ENCODE measurements around the gene ERCC1. TPM values are rescaled to one million over a fixed set of nuclear protein-coding genes. Genes with fewer than 3 reads are reported as not detected.

Gene ERCC1
- total and polyA plus RNA-seq, 2 of the 13 experiments (the other 11 are each of a cell fraction or from before 2014, with no cell fraction given): 40.0 to 66.4 TPM

DNA sequence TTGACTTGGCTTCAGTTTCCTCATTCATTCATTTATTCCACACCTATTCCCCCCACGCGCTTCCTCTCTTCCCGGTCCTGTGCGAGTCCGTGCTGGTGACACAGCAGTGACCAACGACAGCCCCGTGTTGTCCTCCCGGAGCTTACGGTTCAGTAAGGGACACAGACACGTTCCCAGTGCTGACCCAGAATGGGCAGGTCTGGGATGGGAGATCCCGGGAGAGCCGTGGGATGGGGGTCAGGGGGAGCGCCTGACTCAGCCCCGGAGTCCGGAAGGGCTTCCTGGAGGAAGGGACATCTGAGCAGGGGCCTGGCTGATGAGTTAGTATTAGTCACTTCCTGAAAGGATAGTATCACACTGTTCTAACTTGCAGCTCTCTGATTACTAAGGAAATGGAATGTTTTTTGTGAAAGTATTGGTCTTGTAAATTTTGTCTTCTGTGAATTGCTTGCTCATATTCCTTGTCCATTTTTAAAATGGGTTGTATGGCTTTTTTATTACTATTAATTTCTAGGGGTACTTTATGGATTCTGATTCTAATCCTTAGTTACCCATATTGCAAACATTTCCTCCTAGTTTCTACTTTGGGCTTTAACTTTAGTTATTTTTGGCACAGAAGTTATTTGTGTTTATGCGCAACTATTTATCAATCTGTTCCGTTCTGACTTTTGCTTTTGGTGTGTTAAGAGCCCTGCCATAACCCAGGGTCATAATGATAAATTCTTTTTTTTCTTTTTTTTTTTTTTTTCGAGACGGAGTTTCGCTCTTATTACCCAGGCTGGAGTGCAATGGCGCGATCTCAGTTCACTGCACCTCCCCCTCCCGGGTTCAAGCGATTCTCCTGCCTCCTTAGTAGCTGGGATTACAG lies 708 bp upstream of the ERCC1 start (continued):
- TF ChIP-seq, protein P1, sequence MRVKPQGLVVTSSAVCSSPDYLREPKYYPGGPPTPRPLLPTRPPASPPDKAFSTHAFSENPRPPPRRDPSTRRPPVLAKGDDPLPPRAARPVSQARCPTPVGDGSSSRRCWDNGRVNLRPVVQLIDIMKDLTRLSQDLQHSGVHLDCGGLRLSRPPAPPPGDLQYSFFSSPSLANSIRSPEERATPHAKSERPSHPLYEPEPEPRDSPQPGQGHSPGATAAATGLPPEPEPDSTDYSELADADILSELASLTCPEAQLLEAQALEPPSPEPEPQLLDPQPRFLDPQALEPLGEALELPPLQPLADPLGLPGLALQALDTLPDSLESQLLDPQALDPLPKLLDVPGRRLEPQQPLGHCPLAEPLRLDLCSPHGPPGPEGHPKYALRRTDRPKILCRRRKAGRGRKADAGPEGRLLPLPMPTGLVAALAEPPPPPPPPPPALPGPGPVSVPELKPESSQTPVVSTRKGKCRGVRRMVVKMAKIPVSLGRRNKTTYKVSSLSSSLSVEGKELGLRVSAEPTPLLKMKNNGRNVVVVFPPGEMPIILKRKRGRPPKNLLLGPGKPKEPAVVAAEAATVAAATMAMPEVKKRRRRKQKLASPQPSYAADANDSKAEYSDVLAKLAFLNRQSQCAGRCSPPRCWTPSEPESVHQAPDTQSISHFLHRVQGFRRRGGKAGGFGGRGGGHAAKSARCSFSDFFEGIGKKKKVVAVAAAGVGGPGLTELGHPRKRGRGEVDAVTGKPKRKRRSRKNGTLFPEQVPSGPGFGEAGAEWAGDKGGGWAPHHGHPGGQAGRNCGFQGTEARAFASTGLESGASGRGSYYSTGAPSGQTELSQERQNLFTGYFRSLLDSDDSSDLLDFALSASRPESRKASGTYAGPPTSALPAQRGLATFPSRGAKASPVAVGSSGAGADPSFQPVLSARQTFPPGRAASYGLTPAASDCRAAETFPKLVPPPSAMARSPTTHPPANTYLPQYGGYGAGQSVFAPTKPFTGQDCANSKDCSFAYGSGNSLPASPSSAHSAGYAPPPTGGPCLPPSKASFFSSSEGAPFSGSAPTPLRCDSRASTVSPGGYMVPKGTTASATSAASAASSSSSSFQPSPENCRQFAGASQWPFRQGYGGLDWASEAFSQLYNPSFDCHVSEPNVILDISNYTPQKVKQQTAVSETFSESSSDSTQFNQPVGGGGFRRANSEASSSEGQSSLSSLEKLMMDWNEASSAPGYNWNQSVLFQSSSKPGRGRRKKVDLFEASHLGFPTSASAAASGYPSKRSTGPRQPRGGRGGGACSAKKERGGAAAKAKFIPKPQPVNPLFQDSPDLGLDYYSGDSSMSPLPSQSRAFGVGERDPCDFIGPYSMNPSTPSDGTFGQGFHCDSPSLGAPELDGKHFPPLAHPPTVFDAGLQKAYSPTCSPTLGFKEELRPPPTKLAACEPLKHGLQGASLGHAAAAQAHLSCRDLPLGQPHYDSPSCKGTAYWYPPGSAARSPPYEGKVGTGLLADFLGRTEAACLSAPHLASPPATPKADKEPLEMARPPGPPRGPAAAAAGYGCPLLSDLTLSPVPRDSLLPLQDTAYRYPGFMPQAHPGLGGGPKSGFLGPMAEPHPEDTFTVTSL (CRISPR knock-in tag; IDR thresholded peaks at IDR 0.05; ENCODE audit: borderline replicate concordance): 0 out of 2 replicates have a peak, but pooled peaks have one; percentile 33
- TF ChIP-seq U2AF2 (IDR thresholded peaks at IDR 0.05; ENCODE audit: low read depth, low read length): no peak
- no peak for TF ChIP-seq ZNF891 (CRISPR knock-in tag; IDR thresholded peaks at IDR 0.05)
- TF ChIP-seq XBP1 (CRISPR knock-in tag; IDR thresholded peaks at IDR 0.05): no peak
- TF ChIP-seq ZNF44 (CRISPR knock-in tag; IDR thresholded peaks at IDR 0.05): no peak
- TF ChIP-seq PREB (CRISPR knock-in tag; IDR thresholded peaks at IDR 0.05): no peak
- TF ChIP-seq REST (IDR thresholded peaks at IDR 0.05; ENCODE audit: borderline replicate concordance in 1 of 2, low read depth in 1 of 2, low read length in 2 of 2): no peak
- TF ChIP-seq PAF1 (CRISPR knock-in tag; IDR thresholded peaks at IDR 0.05): no peak
- TF ChIP-seq MTF2 (CRISPR knock-in tag; IDR thresholded peaks at IDR 0.05; ENCODE audit: borderline replicate concordance): no peak
- TF ChIP-seq HES4 (CRISPR knock-in tag; IDR thresholded peaks at IDR 0.05; ENCODE audit: borderline replicate concordance): no peak
